Measurements from ENCODE around the gene AGAP2.

DNA sequence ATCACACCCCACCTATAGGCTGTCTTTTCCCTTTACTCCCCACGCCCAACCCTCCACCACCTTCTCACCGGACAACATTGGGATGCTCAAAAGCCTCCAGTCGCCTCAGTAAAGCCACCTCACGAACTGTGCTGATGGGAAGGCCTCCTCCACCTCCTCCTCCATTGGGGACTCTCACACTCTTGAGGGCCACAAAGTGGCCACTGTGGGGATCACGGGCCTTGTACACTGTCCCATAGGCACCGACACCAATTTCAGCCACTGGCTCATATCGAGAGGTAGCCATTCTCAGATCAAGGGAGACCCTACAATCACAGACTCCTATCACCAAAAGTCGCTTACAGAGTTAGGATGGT, 12.9 kb upstream of the AGAP2 start:
- TF ChIP-seq, protein P1, sequence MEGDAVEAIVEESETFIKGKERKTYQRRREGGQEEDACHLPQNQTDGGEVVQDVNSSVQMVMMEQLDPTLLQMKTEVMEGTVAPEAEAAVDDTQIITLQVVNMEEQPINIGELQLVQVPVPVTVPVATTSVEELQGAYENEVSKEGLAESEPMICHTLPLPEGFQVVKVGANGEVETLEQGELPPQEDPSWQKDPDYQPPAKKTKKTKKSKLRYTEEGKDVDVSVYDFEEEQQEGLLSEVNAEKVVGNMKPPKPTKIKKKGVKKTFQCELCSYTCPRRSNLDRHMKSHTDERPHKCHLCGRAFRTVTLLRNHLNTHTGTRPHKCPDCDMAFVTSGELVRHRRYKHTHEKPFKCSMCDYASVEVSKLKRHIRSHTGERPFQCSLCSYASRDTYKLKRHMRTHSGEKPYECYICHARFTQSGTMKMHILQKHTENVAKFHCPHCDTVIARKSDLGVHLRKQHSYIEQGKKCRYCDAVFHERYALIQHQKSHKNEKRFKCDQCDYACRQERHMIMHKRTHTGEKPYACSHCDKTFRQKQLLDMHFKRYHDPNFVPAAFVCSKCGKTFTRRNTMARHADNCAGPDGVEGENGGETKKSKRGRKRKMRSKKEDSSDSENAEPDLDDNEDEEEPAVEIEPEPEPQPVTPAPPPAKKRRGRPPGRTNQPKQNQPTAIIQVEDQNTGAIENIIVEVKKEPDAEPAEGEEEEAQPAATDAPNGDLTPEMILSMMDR (IDR thresholded peaks at IDR 0.05) = no peak
- TF ChIP-seq POLR2A (IDR thresholded peaks at IDR 0.05; ENCODE audit: low read depth) (no peak), EP300 (IDR thresholded peaks at IDR 0.05) (no peak), POLR2AphosphoS5 (IDR thresholded peaks at IDR 0.05) (no peak)

Data from esophagus muscularis mucosa (tissue), 4 donors.